ENCODE results near the gene ZKSCAN5. TPM values are rescaled to one million over a fixed set of nuclear protein-coding genes. Genes with fewer than 3 reads are reported as not detected.
"Not testable (repeated sequence)": the region's sequence is repeated elsewhere in the genome, so short reads cannot be mapped to it uniquely, and the experiment has no call there.

ZKSCAN5 gene
- total RNA-seq, 1 donor from 2014 or later, result 6.7 TPM

DNA sequence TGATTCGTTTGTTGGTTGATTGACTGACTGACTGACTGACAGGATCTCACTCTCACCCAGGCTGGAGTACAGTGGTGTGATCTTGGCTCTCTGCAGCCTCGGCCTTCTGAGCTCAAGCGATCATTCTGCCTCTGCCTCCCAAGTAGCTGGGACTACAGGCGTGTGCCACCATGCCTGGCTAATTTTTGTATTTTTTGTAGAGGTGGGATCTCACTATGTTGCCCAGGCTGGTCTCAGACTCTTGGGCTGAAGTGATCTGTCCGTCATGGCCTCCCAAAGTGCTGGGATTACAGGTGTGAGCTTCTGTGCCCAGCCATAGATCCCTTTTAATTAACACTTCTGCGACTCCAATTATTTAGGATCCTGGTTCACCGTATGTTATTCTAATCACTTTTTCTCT lies 64.3 kb downstream of the ZKSCAN5 start:
- ATAC-seq, result not testable (repeated sequence)

DNA sequence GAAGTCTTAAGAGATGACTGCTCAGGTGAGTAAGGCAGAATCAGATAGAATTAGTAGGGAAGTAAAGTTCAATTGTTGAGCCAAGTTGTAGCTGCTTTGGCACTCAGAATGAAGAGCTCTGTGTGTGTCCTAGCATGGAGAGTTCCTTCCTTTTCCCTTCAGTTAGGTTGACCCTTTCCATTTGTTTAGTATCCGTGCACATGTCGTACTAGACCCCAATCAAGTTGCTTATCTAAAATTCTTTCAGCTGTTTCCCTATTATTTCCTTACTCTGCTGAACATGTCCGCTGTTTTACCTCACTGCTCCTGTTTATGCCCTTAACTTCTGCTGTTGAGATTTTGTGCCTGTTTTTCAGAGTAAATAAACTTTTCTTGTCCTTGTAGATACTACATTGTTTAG lies 67.3 kb downstream of the ZKSCAN5 start:
- ATAC-seq, result no peak
- DNase-seq (ENCODE audit: missing footprints), result no peak
- intact Hi-C loops (cut with DNase I), result no loop called here

More for the DNA sequence above, 64.3 kb downstream of the ZKSCAN5 start:
- DNase-seq (ENCODE audit: missing footprints); intact Hi-C loops (cut with DNase I): not testable (repeated sequence)

DNA sequence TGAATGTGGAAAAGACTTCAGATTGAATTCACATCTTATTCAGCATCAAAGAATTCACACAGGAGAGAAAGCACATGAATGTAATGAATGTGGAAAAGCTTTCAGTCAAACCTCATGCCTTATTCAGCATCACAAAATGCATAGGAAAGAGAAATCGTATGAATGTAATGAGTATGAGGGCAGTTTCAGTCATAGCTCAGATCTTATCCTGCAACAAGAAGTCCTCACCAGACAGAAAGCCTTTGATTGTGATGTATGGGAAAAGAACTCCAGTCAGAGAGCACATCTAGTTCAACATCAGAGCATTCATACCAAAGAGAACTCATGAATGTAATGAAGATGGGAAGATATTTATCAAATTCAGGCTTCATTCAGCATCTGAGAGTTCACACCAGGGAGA lies 68.8 kb downstream of the ZKSCAN5 start:
- intact Hi-C loops (cut with DNase I), result no loop called here

DNA sequence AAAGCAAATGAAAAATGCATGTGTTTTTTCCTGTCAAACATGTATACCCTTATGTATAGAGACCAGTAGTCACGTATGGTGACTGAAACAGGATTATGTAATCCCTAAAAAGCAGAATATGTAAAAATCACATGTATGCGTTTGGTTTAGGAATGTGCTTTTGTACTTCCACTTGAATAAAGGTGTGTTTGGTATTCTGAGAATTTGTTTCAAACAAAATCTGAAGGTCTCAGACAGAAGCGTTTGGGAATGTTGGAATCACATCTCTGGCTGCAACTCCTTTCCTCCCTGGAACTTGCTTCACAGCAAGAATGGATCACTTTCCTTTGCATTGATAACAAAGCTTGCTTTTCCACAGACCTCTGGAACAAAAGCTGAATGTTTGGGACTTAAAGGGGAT lies 71.8 kb downstream of the ZKSCAN5 start:
- no peak for DNase-seq (ENCODE audit: missing footprints)
- intact Hi-C loops (cut with DNase I), result no loop called here
- ATAC-seq, result no peak

More for the DNA sequence above, 68.8 kb downstream of the ZKSCAN5 start:
- DNase-seq (ENCODE audit: missing footprints) (no peak), ATAC-seq (no peak)

DNA sequence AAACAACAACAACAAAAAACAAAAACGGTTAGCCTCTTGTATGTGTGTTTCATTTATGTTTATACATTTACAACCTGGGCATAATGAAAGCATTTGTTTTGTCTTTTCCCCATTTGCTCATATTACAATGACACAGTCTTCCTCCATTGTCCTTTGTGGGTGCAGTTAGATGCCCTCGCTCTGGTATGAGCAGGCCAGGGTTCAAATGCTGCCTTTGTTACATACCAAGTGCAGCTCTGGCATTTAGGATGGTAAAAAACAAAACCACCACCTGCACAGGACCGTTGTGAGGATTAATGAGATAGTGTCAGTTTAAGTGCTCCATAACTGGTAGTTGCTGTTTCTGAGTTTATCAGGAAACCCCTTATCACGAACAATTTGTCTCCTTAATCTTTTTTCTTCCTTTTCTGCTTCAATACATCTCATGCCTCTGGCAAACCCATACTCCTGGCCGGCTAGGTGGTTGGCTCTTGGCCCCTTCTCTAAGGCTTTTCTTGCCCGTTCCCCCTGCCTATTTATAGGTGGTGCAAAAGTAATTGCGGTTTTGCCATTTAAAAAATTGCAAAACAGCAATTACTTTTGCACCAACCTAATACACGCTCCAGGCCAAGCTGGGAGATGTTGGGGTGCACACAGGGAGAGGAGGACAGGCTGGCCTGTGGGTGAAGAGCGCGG lies 75.0 kb downstream of the ZKSCAN5 start:
- ATAC-seq, result no peak

DNA sequence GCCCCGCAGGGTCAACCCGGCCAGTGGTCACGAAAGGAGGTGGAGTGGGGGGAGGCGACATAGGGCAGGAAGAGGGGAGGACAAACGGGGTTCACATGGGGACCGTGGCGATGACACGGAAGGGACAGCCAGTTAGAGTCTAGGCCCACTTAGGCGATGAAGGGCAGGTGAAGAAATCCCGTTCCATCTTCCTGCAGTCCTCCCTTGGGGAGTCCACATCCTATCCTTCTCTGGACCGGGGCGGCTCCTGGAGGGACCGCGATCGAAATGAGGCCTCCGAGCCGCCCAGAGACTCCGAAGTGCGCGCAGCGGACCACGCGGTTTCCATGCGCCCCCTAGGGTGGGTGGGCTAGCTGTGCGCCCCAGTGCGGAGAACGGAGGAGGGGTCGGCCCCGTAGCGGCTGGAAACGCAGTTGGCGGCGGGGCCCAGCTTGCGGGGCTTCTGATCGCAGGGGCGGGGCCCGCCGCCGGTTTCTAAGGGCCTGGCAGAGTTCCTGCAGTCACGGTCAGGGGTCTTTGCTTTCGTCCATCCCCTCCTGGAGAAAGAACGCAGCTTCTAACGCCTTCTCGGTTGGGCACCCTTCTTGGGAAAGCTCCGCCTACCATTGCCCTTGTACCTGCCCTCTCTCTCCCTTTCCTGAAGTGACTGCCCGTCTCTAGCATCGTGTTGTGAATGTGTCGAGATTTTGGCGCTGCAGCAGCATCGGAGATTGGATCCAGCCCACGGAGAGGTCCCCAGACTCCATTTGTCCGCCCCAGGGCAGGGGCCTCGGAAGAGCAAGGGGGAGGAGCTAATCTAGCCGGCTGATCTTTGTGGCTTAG lies 75.7 kb downstream of the ZKSCAN5 start:
- ATAC-seq, result peak; percentile 61
- intact Hi-C loops (cut with DNase I), result no loop called here
- DNase-seq (ENCODE audit: missing footprints), result peak; percentile 74

More for the DNA sequence above, 75.0 kb downstream of the ZKSCAN5 start:
- no peak for DNase-seq (ENCODE audit: missing footprints)
- intact Hi-C loops (cut with DNase I), result no loop called here

DNA sequence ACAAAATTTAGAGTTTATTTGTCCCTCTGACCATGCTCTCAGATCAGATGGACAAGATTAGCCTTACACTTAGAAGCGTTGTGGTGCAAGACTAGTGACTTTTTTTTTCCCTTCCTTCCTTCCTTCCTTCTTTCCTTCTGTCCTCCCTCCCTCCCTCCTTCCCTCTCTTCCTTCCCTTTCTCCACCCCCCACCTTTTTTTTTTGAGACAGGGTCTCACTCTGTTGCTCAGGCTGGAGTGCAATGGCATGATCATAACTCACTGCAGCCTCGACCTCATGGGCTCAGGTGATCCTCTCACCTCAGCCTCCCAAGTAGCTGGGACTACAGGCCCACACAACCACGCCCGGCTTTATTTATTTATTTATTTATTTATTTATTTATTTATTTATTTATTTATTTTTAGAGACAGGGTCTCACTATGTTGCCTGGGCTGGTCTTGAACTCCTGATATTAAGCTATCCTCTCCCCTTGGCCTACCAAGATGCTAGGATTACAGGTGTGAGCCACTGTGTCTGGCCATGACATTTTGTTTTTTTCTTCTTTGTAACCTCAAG lies 76.4 kb downstream of the ZKSCAN5 start:
- intact Hi-C loops (cut with DNase I), result not testable (repeated sequence)

More for the DNA sequence above, 76.4 kb downstream of the ZKSCAN5 start:
- ATAC-seq; DNase-seq (ENCODE audit: missing footprints): not testable (repeated sequence)

Other genes with a start within 250 kb of the ZKSCAN5 start
- gene MYH16, start 231.8 kb upstream of the ZKSCAN5 start, total RNA-seq, result not detected
- gene ARPC1A, start 178.8 kb upstream of the ZKSCAN5 start, total RNA-seq, result 139 TPM
- 51.1 TPM for gene ARPC1B, start 129.9 kb upstream of the ZKSCAN5 start, total RNA-seq
- gene PDAP1, start 96.1 kb upstream of the ZKSCAN5 start, total RNA-seq, result 107 TPM
- gene BUD31, start 95.7 kb upstream of the ZKSCAN5 start, total RNA-seq, result 38.1 TPM
- gene PTCD1, start 65.9 kb upstream of the ZKSCAN5 start, total RNA-seq, result 3.6 TPM
- 18.9 TPM for gene CPSF4, start 65.7 kb upstream of the ZKSCAN5 start, total RNA-seq
- 961 TPM for gene ATP5MF, start 38.5 kb upstream of the ZKSCAN5 start, total RNA-seq
- 2.9 TPM for gene ZNF789, start 31.8 kb upstream of the ZKSCAN5 start, total RNA-seq
- gene ZNF394, start 4.4 kb upstream of the ZKSCAN5 start, total RNA-seq, result 17.6 TPM
- gene FAM200A, start 47.5 kb downstream of the ZKSCAN5 start, total RNA-seq, result 6.8 TPM
- gene ZNF655, start 54.0 kb downstream of the ZKSCAN5 start, total RNA-seq, result 28.3 TPM
- gene TMEM225B, start 93.6 kb downstream of the ZKSCAN5 start, total RNA-seq, result not detected
- gene ZSCAN25, start 112.3 kb downstream of the ZKSCAN5 start, total RNA-seq, result 8.1 TPM
- not detected for gene CYP3A5, start 175.3 kb downstream of the ZKSCAN5 start, total RNA-seq
- gene CYP3A7, start 230.5 kb downstream of the ZKSCAN5 start, total RNA-seq, result not detected

All from Right ventricle myocardium inferior (tissue), 1 donor.